ENCODE data around the gene BEST3. TPM values are rescaled to one million over a fixed set of nuclear protein-coding genes. Genes with fewer than 3 reads are reported as not detected.
"Not testable (repeated sequence)": the region's sequence is repeated elsewhere in the genome, so short reads cannot be mapped to it uniquely, and the experiment has no call there.

BEST3 gene
- polyA plus RNA-seq, 1 donor from 2014 or later: 0.88 TPM

GRCh38 chr12:69610126-69610525 is 89.0 kb downstream of the BEST3 start:
- TF ChIP-seq EZH2 (IDR thresholded peaks at IDR 0.05; ENCODE audit: borderline replicate concordance, insufficient read depth, low read length, poor library complexity, severe bottlenecking): no peak
- no peak for TF ChIP-seq REST (IDR thresholded peaks at IDR 0.05; ENCODE audit: borderline replicate concordance)
- no peak for TF ChIP-seq SMC3 (conservative IDR thresholded peaks at IDR 0.05; ENCODE audit: poor library complexity)
- no peak for TF ChIP-seq CTCF (IDR thresholded peaks at IDR 0.05; ENCODE audit: poor library complexity, severe bottlenecking)
- TF ChIP-seq TAF1 (IDR thresholded peaks at IDR 0.05; ENCODE audit: low read depth): no peak
- TF ChIP-seq RAD21 (conservative IDR thresholded peaks at IDR 0.05): no peak
- no peak for TF ChIP-seq EP300 (conservative IDR thresholded peaks at IDR 0.05; ENCODE audit: poor library complexity, severe bottlenecking)
- no peak for TF ChIP-seq POLR2AphosphoS5 (IDR thresholded peaks at IDR 0.05)
- TF ChIP-seq MXI1 (conservative IDR thresholded peaks at IDR 0.05; ENCODE audit: poor library complexity, severe bottlenecking): no peak
- Histone ChIP-seq H3F3A (ENCODE audit: insufficient read depth, low read length, poor library complexity, severe bottlenecking) (no peaks in the 10 kb centered on the region), H3K9me3 (ENCODE audit: low read length) (no peaks in the 10 kb centered on the region), H3K27me3 (ENCODE audit: insufficient read depth, low read depth, low read length) (no peaks in the 10 kb centered on the region), H4K20me1 (ENCODE audit: insufficient read depth) (no peaks in the 10 kb centered on the region), H3K9me2 (ENCODE audit: insufficient read depth, low read length) (no peaks in the 10 kb centered on the region), H3K79me2 (replicated peaks; ENCODE audit: insufficient read depth, low read length) (no peaks in the 10 kb centered on the region), H3K9ac (ENCODE audit: low read length) (no peak overlapping the region), H3K36me3 (ENCODE audit: insufficient read depth, low read length) (no peaks in the 10 kb centered on the region), H2AFZ (ENCODE audit: low read depth, low read length) (no peak overlapping the region), H3K4me2 (ENCODE audit: low read length) (no peak overlapping the region), H3K27ac (ENCODE audit: low read length) (no peak overlapping the region), H3K4me3 (ENCODE audit: low read length) (no peak overlapping the region)

GRCh38 chr12:69608114-69608513 is 91.0 kb downstream of the BEST3 start:
- no peak overlapping the region for H2AFZ ChIP-seq (ENCODE audit: low read depth, low read length)
- no peaks in the 10 kb centered on the region for H4K20me1 ChIP-seq (ENCODE audit: insufficient read depth)
- H3K9me2 ChIP-seq (ENCODE audit: insufficient read depth, low read length): no peaks in the 10 kb centered on the region
- peaks cover 4% of the 10 kb centered on the region for H3K36me3 ChIP-seq (ENCODE audit: insufficient read depth, low read length)
- H3K4me2 ChIP-seq (ENCODE audit: low read length): no peak overlapping the region
- H3F3A ChIP-seq (ENCODE audit: insufficient read depth, low read length, poor library complexity, severe bottlenecking): no peaks in the 10 kb centered on the region
- no peaks in the 10 kb centered on the region for H3K27me3 ChIP-seq (ENCODE audit: insufficient read depth, low read depth, low read length)
- H3K9me3 ChIP-seq (ENCODE audit: low read length): no peaks in the 10 kb centered on the region
- H3K27ac ChIP-seq (ENCODE audit: low read length): no peak overlapping the region
- no peak for TF ChIP-seq REST (IDR thresholded peaks at IDR 0.05; ENCODE audit: borderline replicate concordance)
- no peak for TF ChIP-seq POLR2AphosphoS5 (IDR thresholded peaks at IDR 0.05)
- TF ChIP-seq TAF1 (IDR thresholded peaks at IDR 0.05; ENCODE audit: low read depth): no peak
- TF ChIP-seq EP300 (conservative IDR thresholded peaks at IDR 0.05; ENCODE audit: poor library complexity, severe bottlenecking): no peak
- TF ChIP-seq MXI1 (conservative IDR thresholded peaks at IDR 0.05; ENCODE audit: poor library complexity, severe bottlenecking): no peak
- no peak overlapping the region for H3K4me3 ChIP-seq (ENCODE audit: low read length)
- H3K9ac ChIP-seq (ENCODE audit: low read length): no peak overlapping the region
- no peaks in the 10 kb centered on the region for H3K79me2 ChIP-seq (replicated peaks; ENCODE audit: insufficient read depth, low read length)

- H3K9ac ChIP-seq (ENCODE audit: low read length); H3K4me2 ChIP-seq (ENCODE audit: low read length); H3K79me2 ChIP-seq (replicated peaks; ENCODE audit: insufficient read depth, low read length); H3K9me2 ChIP-seq (ENCODE audit: insufficient read depth, low read length); H3K27ac ChIP-seq (ENCODE audit: low read length); H3F3A ChIP-seq (ENCODE audit: insufficient read depth, low read length, poor library complexity, severe bottlenecking); H3K9me3 ChIP-seq (ENCODE audit: low read length); H2AFZ ChIP-seq (ENCODE audit: low read depth, low read length); H3K4me3 ChIP-seq (ENCODE audit: low read length); H3K27me3 ChIP-seq (ENCODE audit: insufficient read depth, low read depth, low read length); H4K20me1 ChIP-seq (ENCODE audit: insufficient read depth): not testable (repeated sequence)
- H3K36me3 ChIP-seq (ENCODE audit: insufficient read depth, low read length): peaks cover 25% of the 10 kb centered on the region
Observed at GRCh38 chr12:69604275-69604674, 94.8 kb downstream of the BEST3 start.

Measured in neural cell (in vitro differentiated cells).